Peyer's patch (tissue), 4 donors: ENCODE measurements around the gene LAMC1.

Source experiments
- CTCF ChIP-seq, 6 experiments: fragments of 450-650 bp in 4 of 6; fragments of 200-600 bp in 2 of 6; sonication (generic) in 1 of 6; IDR thresholded peaks; one replicate each; pipeline ENCODE4 v1.5.1; 2017 to 2019; ENCODE audit warnings: antibody characterized with exemption in 6 of 6, mild to moderate bottlenecking in 3 of 6, moderate library complexity in 1 of 6
- POLR2A ChIP-seq, 2 donors: fragments of 450-650 bp; IDR thresholded peaks; one replicate each; pipeline ENCODE4 v1.5.1; 2017; ENCODE audit warnings: antibody characterized with exemption in 2 of 2, mild to moderate bottlenecking in 2 of 2, moderate library complexity in 2 of 2

GRCh38 chr1:183144752-183145151 is 121.5 kb downstream of the LAMC1 start:
- TF ChIP-seq CTCF (IDR thresholded peaks at IDR 0.05) (no peak), POLR2A (IDR thresholded peaks at IDR 0.05) (no peak)
